K562 (cell line): ENCODE data around the gene KIF26B.

Experiments
- CEBPB ChIP-seq: fragments of 450-650 bp; IDR thresholded peaks from 2 replicates; pipeline ENCODE4 v1.6.1; 2016; ENCODE audit warnings: missing genetic modification characterization, missing compliant biosample characterization
- EP300 ChIP-seq: IDR thresholded peaks from 2 replicates; pipeline ENCODE4 v1.6.1; 2012; ENCODE audit warnings: low read length, improper control_type of control experiment
- JUNB ChIP-seq: fragments of 450-650 bp; formaldehyde crosslinking; conservative IDR thresholded peaks from 2 replicates; pipeline ENCODE4 v1.4.0; 2020; ENCODE audit warnings: mild to moderate bottlenecking
- KLF16 ChIP-seq: IDR thresholded peaks from 2 replicates; pipeline ENCODE4 v1.6.1; 2016; ENCODE audit warnings: antibody characterized with exemption
- PYGO2 ChIP-seq: fragments of 450-650 bp; IDR thresholded peaks from 2 replicates; pipeline ENCODE4 v1.6.1; 2016; ENCODE audit warnings: mild to moderate bottlenecking, missing genetic modification characterization, moderate library complexity, missing compliant biosample characterization
- TAF1 ChIP-seq: IDR thresholded peaks from 2 replicates; pipeline ENCODE4 v1.6.1; 2011; ENCODE audit warnings: mild to moderate bottlenecking, low read length, moderate library complexity; ENCODE audit not compliant: insufficient read depth, control insufficient read depth, severe bottlenecking; ENCODE audit errors: extremely low read depth
- ZFX ChIP-seq: sonication (generic); formaldehyde crosslinking; IDR thresholded peaks from 2 replicates; pipeline ENCODE4 v1.8.0; 2022; ENCODE audit warnings: mild to moderate bottlenecking, missing genetic modification reagents, moderate library complexity
- ZNF274 ChIP-seq: IDR thresholded peaks from 2 replicates; pipeline ENCODE4 v1.6.1; 2011; ENCODE audit warnings: low read depth, mild to moderate bottlenecking, low read length, moderate library complexity, borderline replicate concordance

DNA sequence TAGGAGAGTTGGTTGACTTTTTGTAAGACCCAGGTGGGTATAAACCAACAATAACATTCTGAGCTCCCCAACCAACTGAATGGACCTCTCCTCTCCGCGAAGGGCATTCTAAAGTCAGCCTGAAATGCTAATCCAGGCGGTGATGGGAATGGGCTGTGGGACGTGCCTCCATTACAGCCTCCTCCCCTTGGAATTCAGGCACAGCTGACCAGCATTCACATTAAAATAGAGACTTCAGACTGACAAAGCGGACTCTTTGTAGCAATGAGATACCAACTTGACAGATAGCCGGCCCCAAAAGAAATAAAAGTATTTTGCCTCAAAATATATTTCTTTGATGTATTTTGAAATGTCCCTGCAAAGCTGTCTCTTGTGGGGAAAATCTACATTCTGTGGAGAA lies 101.7 kb downstream of the KIF26B start:
- TF ChIP-seq CEBPB (tag) (no peak), ZFX (CRISPR knock-in tag) (no peak), PYGO2 (tag) (no peak), ZNF274 (no peak), EP300 (no peak), JUNB (CRISPR knock-in tag) (no peak), TAF1 (no peak), KLF16 (no peak)
